Smooth muscle cell of the coronary artery (primary cell): Measurements from ENCODE around the gene FBXO2. TPM values are rescaled to one million over a fixed set of nuclear protein-coding genes. Genes with fewer than 3 reads are reported as not detected.

ENCODE experiments used
- total RNA-seq: library from RNA; depleted of rRNA; stranded (reverse); fragments of >200 nt; gene quantifications from 2 replicates; pipeline ENCODE4 v1.2.3, GENCODE V29; 2014; ENCODE audit warnings: low replicate concordance

FBXO2 gene, protein sequence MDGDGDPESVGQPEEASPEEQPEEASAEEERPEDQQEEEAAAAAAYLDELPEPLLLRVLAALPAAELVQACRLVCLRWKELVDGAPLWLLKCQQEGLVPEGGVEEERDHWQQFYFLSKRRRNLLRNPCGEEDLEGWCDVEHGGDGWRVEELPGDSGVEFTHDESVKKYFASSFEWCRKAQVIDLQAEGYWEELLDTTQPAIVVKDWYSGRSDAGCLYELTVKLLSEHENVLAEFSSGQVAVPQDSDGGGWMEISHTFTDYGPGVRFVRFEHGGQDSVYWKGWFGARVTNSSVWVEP
- 0.75 and 8.5 TPM in 2 replicates for total RNA-seq

DNA sequence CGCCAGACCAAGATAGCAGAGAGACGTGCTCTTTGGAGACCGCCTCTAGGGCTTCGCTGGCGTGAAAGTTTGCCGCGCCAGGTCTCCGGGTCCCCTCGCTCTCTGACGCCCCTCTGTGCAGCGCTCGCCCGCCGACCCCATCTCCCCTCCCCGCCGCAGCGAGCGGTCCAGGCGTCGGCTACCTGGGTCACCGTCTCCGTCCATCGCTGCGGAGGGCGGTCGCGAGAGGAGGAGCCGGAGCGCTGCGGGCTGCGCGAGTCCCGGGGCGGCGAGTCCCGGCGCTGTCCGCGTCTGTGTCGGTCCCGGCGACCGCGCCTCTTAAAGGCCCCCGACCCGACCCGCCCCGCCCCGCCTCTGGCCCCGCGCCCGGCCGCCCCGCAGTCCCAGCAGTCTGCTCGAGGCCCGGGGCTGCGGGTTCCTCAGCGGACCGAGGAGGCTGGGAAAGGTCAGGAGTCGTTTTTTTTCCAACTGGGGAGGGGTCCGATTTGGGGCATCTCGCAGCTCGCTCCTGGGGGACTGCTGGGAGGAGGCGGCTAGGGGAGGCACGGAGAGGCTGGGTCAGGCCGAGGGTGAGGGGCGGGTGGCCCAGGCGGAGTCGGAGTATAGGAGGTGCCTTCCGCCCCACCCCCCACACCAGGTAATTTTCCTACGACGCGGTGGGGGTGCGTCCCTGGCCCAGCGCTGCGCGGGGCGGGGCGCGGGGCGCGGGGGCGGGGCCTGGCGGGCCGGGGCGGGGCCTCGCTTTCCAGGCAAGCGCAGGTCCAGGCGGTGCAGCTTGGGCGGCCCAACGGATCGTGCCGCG lies at the start of gene FBXO2, which contains the start of gene FBXO44:
Gene FBXO2 (minus strand): TSS at position 293 of the 802 bp plus-strand sequence. CDS start 89 bp downstream, at position 204.
Gene FBXO44 (plus strand): TSS at position 741 of the 802 bp plus-strand sequence. CDS start 959 bp downstream, outside the sequence.

DNA sequence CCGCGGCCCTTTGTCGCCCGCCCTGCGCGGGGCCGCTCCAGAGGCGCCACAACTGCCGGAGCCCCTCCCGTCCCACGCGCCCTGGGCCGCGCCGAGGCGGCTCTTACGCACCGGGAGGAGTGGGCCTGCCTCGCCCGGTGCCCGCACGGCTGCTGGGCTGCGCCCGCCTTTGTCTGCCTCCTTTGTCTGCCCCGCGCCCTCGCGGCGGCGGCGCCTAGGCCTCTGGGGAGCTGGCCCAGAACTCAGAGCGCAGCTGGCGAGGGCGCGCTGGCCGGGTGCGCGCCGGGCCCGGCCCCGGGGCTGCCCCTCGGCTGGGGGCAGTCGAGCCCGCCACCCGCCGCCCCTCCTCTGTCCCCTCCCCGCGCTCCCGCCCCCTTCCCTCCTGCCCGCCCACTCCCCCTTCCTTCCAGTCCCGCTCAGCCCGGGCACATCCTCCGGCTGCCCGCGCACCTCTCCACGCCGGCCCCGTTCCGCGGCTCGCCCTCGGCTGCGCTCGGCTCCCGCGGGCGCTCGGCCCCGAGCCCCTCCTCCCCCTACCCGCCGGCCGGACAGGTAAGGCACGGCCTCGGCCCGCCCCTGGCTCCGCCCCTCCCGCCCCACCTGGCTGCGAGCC lies 37.2 kb upstream of the FBXO2 start, which contains the start of gene DRAXIN:
Gene DRAXIN (plus strand): TSS at position 409 of the 613 bp plus-strand sequence. CDS start 14,549 bp downstream, outside the sequence.

DNA sequence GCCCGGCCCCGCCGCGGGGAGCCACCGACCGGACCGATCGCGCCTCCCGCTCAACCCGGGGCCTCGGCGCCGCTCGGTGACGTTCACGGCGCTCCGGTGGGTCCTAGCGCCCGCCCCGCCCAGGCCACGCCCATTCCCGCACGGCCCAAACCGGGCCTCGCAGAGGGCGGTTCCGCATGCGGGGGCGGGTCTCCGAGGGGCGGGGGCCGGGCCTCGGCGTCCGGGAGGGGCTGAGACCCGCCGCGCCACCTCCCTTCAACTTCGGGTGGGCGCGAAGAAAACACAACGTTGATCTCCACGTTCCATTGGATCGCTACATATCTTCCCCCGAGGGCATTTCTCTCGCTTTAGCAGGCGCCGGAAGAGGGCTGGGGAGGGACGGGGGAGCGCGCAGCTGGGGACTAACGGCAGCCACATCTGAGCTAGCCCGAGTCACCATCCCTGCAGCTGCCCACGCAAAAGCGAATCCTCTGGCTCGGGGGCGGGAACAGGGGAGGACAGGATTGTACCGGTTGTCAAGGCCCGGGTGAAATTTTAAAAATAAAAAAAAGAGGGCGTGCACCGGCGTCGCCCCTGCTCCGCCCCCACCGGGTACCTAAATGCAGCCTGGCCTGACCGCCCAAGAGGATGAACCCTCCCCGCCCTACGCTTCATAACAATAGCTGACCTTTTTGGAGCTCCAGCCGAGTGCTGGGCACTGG lies 27.0 kb upstream of the FBXO2 start, which contains the start of gene MAD2L2:
Gene MAD2L2 (minus strand): TSS at position 78 of the 701 bp plus-strand sequence. CDS start 547 bp downstream, outside the sequence.

Other genes starting within 250 kb of the FBXO2 start
- under 0.01 TPM in 1 of 2 replicates, not detected in the other for gene DISP3, start 175.3 kb downstream of the FBXO2 start, total RNA-seq
- gene FBXO44, start 448 bp upstream of the FBXO2 start, total RNA-seq, result 7.4 and 15.6 TPM in 2 replicates
- 2.2 and 4.2 TPM in 2 replicates for gene FBXO6, start 9.8 kb upstream of the FBXO2 start, total RNA-seq
- gene MAD2L2, start 26.7 kb upstream of the FBXO2 start, total RNA-seq, result 19.2 and 38.9 TPM in 2 replicates
- gene DRAXIN, start 37.3 kb upstream of the FBXO2 start, total RNA-seq, result 2.3 TPM in 1 of 2 replicates, not detected in the other
- gene AGTRAP, start 81.7 kb upstream of the FBXO2 start, total RNA-seq, result 34.3 and 44.9 TPM in 2 replicates
- 1.6 TPM in 1 of 2 replicates, not detected in the other for gene C1orf167, start 107.8 kb upstream of the FBXO2 start, total RNA-seq
- 17.5 and 61.3 TPM in 2 replicates for gene MTHFR, start 151.5 kb upstream of the FBXO2 start, total RNA-seq
- 8.1 and 9.7 TPM in 2 replicates for gene CLCN6, start 151.8 kb upstream of the FBXO2 start, total RNA-seq
- gene NPPA, start 193.4 kb upstream of the FBXO2 start, total RNA-seq, result not detected in 2 replicates
- gene NPPB, start 204.5 kb upstream of the FBXO2 start, total RNA-seq, result 4.7 TPM in 1 of 2 replicates, not detected in the other